Measurements from ENCODE around the gene TUBA4A. TPM values are rescaled to one million over a fixed set of nuclear protein-coding genes. Genes with fewer than 3 reads are reported as not detected.
"Not testable (repeated sequence)": the region's sequence is repeated elsewhere in the genome, so short reads cannot be mapped to it uniquely, and the experiment has no call there.

The TUBA4A gene
- total RNA-seq, 1 donor from 2014 or later = 18.0 TPM

- not testable (repeated sequence) for H3K79me2 ChIP-seq (ENCODE audit: insufficient read depth, low read length); H4K20me1 ChIP-seq (ENCODE audit: insufficient read depth, low read length); H3K4me3 ChIP-seq (ENCODE audit: insufficient read depth, low read depth, low read length); H3K36me3 ChIP-seq (ENCODE audit: insufficient read depth, low read length); H3K4me3 Mint-ChIP-seq (ENCODE audit: unreplicated experiment); H3K9me3 ChIP-seq (ENCODE audit: insufficient read depth, low read depth, low read length); FAIRE-seq; H2AFZ ChIP-seq (ENCODE audit: low read depth, low read length); H3K4me1 ChIP-seq (ENCODE audit: insufficient read depth, low read length); H3K4me1 Mint-ChIP-seq (ENCODE audit: low read depth, unreplicated experiment); H3K36me3 Mint-ChIP-seq (ENCODE audit: low read depth, unreplicated experiment); H3K9ac ChIP-seq (ENCODE audit: low read length); DNase-seq (ENCODE audit: low read depth); H3K27ac ChIP-seq (ENCODE audit: low read depth, low read length); H3K27me3 ChIP-seq (ENCODE audit: insufficient read depth, low read length); H3K9me3 Mint-ChIP-seq (ENCODE audit: unreplicated experiment); H3K4me2 ChIP-seq (ENCODE audit: low read length)
- Mint-ChIP-seq H3K27me3 (ENCODE audit: low read depth, unreplicated experiment) (peaks cover 16% of the 10 kb centered on the region), H3K27ac (ENCODE audit: unreplicated experiment) (peak overlapping the region; percentile 62)
Measured at GRCh38 chr2:219200502-219201326, 53.0 kb downstream of the TUBA4A start.

Small RNA genes within 50 kb of the gene (microRNA-seq; reads per million reads assigned to microRNA genes)
- gene MIR153-1 = not detected

Other genes with a start within 250 kb of the TUBA4A start
- 0.22 and 0.27 TPM in 2 replicates for gene CFAP65, start 212.4 kb downstream of the TUBA4A start, total RNA-seq
- not detected in 2 replicates for gene IHH, start 193.0 kb downstream of the TUBA4A start, total RNA-seq
- 10.8 and 11.4 TPM in 2 replicates for gene NHEJ1, start 93.1 kb downstream of the TUBA4A start, total RNA-seq
- gene SLC23A3, start 83.9 kb downstream of the TUBA4A start, total RNA-seq = 1.2 and 1.5 TPM in 2 replicates
- gene CNPPD1, start 77.0 kb downstream of the TUBA4A start, total RNA-seq = 26.6 and 28.1 TPM in 2 replicates
- gene RETREG2, start 75.6 kb downstream of the TUBA4A start, total RNA-seq = 54.8 and 55.2 TPM in 2 replicates
- 20.7 and 24.0 TPM in 2 replicates for gene ZFAND2B, start 47.1 kb downstream of the TUBA4A start, total RNA-seq
- 12.5 and 13.2 TPM in 2 replicates for gene ABCB6, start 35.0 kb downstream of the TUBA4A start, total RNA-seq
- gene ATG9A, start 24.3 kb downstream of the TUBA4A start, total RNA-seq = 48.8 and 57.0 TPM in 2 replicates
- gene ANKZF1, start 24.1 kb downstream of the TUBA4A start, total RNA-seq = 41.6 and 43.8 TPM in 2 replicates
- gene GLB1L, start 8.5 kb downstream of the TUBA4A start, total RNA-seq = 2.7 and 4.6 TPM in 2 replicates
- 19.1 and 20.6 TPM in 2 replicates for gene STK16, start 8.4 kb downstream of the TUBA4A start, total RNA-seq
- not detected in 2 replicates for gene TUBA4B, start 675 bp downstream of the TUBA4A start, total RNA-seq
- gene DNAJB2, start 25.4 kb upstream of the TUBA4A start, total RNA-seq = 49.7 and 53.9 TPM in 2 replicates
- 76.6 and 88.2 TPM in 2 replicates for gene PTPRN, start 55.5 kb upstream of the TUBA4A start, total RNA-seq
- gene RESP18, start 78.8 kb upstream of the TUBA4A start, total RNA-seq = not detected in 2 replicates
- 44.8 and 53.9 TPM in 2 replicates for gene DNPEP, start 134.0 kb upstream of the TUBA4A start, total RNA-seq
- gene DES, start 164.5 kb upstream of the TUBA4A start, total RNA-seq = 5.2 and 5.4 TPM in 2 replicates
- 71.2 and 76.1 TPM in 2 replicates for gene SPEG, start 180.9 kb upstream of the TUBA4A start, total RNA-seq
- gene GMPPA, start 245.0 kb upstream of the TUBA4A start, total RNA-seq = 49.5 and 55.3 TPM in 2 replicates

All from astrocyte (in vitro differentiated cells and primary cell).